Mucosa of gallbladder (tissue), 1 donor: ENCODE results near the gene HMSD. TPM values are rescaled to one million over a fixed set of nuclear protein-coding genes. Genes with fewer than 3 reads are reported as not detected.
"Not testable (repeated sequence)": the region's sequence is repeated elsewhere in the genome, so short reads cannot be mapped to it uniquely, and the experiment has no call there.

ENCODE experiments used
- DNase-seq: peaks from one replicate; pipeline ENCODE4 v3.0.0-alpha.2; 2020; ENCODE audit warnings: low spot score
- total RNA-seq: library from RNA; stranded (reverse); gene quantifications from one replicate; pipeline ENCODE4 v1.2.1, GENCODE V29; 2021
- donor health status: DM: no; HTN: no; CAD: no.

Gene HMSD, protein sequence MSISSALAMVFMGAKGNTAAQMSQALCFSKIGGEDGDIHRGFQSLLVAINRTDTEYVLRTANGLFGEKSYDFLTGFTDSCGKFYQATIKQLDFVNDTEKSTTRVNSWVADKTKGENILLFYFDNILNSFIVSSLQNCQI
- not detected for total RNA-seq

DNA sequence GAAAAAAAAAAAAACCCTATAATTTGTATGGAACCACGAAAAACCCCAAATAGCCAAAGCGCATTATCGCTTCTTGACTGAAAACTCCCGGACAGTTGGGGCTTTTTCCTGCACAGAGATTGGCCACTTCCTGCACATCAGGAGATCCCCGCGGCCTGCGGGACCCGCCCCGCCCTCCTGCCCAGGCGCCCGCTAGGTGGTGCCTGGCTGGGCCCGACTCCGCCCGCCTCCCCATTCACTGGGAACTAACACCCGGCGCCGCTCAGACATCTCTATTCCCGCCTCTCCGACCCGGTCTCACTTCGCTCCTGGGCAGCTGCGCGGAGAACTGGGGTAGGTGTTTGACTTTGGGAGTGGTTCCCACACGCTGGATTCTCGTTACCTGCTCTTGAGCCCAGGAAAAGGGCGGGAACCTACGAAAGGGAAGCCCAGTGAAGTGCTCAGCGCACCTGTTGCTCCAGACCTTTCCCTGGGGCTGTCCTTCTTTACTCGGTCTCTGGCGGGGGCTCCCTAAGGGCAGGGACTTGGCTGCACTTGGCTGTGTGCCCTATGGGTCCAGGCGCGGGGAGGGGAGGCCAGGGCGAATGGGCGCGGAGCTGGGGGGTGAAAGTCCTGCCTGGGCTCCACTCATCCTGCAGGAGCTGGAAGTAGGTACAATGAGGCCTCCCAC is at the start of gene HMSD:
Gene HMSD, plus strand, starts transcription at position 234 of the 670 bp plus-strand sequence. CDS start 4,155 bp downstream, outside the sequence.
- peak; percentile 31 for DNase-seq

DNA sequence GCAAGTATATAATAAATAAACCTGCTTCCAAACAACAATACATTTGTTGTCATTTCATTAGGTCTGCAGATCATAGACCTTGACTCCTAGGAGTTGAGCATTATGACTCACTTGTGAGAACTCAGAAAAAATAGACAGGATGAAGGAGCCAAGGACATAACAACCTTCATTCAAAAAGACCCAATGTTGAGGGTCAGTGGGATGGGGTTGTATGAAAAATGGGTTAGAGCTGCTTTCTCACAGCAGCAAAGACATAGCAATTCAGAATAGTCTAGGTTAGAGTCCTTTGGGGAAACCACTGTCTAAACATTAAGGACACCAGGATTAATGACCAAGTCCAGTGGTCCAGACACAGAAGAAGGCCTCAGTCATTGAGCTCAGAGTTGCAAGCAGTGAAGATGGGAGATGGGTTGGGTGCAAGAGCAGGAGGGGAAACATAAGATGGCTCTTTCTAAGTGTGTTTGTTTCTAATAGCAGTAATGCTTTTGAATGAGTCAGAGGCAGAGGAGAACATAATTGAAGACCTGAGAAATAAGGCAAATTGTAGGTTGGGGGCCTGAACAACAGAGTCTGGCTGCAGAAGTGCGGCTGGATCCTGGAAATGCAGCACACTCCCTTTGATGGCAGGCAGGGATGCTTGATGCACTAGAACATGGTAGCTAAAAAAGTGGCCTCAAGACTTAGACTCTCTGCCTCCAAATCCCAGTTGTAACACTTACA is 45.1 kb upstream of the HMSD start:
- DNase-seq, result no peak

DNA sequence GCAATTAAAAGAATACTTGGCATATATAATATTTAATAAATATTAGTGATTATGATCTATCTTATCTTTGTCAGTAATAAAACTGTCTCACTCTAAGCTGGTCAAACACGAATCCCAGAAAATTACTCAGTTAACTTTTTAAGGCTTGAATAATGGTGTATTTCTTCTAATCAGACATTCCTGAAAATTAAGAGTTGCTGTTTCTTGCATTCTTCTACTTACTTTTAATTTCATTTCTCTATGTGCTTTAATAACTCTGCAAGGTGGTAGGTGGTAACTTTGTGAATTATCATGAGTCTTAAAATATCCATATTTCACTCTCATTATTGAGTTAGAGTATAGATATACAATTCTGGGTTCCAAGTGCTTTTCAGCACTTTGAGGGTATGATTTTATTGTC is 44.4 kb upstream of the HMSD start:
- no peak for DNase-seq

DNA sequence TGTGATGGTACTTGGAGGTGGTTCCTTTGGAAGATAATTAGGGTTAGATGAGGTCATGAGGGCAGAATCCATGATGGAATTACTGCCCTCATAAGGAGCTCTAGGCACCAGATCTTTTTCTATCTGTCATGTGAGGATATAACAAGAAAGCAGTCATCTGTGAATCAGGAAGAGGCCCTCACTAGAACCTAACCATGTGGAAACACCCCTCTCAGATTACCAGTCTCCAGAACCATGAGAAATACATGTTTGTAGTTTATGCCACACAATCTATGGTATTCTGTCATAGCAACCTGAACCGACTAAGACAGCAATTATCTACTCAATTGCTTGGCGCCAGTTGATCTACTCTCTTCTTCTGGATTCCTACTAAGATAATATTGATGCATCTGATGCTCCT is 43.7 kb upstream of the HMSD start:
- DNase-seq, result no peak

DNA sequence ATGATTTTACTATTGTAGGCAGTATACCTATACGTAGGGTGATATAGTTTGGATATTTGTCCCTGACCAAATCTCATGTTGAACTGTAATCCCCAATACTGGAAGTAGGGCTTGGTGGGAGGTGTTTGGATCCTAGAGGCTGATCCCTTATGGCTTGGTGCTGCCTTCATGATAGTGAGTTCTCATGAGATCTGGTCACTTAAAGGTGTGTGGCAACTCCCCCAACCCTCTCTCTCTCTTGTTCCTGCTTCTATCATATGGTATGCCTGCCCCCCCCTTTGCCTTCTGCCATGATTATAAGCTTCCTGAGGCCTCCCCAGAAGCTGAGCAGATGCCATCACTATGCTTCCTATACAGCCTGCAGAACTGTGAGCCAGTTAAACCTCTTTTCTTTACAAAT is 43.0 kb upstream of the HMSD start:
- DNase-seq, result no peak

DNA sequence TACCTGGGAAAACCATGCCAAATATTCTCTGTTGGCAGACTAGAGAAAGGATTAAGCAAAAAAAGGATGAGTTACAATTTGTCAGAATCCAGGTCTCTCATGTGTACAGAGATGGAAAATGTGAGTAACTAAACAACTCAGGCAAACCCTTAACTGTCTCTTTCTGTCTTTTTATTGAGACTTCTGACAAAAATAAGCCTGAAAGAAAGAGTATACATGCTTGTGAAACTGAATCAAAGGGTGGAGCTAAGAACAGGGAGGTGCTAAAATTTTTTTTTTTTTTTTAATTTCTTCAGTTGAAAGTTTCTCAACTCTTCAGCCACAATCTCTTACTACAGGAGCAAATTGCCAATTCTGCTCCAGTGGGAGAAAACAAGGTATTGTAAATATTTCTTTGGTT is 41.4 kb upstream of the HMSD start, which contains the start of gene SERPINB10:
Gene SERPINB10, plus strand, starts transcription at position 295 of the 400 bp plus-strand sequence. CDS start 7,553 bp downstream, outside the sequence.
- DNase-seq, result no peak

DNA sequence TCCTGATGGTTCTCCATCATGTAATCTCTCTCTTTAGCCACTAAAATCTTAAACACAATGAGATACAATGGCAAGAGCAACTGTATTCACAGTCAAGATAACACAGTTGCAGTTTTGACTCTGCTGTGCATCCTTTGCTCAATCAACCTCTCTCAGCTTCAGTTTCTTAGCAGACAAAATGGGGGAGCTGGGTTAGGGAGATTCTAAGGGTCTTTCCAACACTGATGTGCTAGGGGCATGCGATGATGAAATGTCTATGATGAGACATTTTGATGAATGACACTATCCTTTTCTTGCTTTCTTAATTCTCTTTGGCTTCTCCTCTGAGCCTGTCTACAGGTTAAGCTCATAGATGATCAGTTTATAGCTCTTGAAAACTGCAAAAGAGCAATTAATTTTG is 40.2 kb upstream of the HMSD start:
- DNase-seq, result no peak

DNA sequence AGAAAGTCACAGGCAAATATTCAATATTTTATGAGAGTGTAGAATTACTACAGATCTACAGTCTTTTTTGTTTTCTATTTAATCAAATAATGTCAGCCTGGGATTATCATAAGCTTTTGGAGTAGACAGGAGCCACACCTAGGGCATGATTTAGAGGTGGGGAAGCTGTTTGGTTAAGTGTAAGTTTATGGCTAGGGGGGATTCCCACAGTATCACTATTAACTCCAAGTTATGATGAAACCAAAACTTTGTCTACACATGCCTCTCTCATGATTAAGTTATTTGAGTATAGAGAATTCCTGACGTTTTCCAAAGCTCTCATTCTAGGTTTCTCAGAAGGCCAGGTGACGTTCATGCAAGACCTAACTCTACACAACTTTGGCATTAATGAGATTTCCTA is 39.2 kb upstream of the HMSD start:
- DNase-seq, result no peak

DNA sequence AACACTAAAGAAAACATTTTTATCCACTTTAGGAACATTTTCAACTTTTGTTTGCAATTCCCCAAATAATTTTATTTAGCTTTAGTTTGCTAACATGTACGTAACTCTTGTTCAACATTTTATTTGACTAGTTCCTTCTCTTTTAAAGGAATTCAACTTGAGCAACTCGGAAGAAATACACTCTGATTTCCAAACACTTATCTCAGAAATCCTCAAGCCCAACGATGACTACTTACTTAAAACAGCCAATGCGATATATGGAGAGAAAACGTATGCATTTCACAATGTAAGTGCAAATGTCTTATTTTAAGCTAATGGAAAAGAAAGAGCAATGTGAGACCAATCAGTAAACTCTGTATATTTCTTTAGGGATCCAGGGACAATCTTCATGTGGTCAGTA is 31.3 kb upstream of the HMSD start:
- no peak for DNase-seq

DNA sequence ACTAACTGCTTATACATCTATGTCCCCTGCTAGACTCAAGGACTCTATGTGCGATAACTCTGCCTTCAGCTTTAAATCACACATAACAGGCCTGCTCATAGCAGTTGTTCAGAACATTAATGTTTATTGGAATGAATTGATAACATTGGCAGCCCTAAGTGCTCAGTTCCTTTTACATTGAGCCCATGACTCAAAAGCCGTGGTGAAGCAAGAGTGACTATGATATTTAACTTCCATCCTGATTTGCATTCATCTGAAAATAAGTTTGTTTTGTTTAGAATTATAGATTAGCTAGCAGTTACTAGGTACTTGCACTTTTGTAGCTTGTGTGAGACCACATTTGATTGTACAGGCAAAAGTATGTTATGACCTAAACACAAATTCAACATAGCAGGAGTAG is 27.1 kb upstream of the HMSD start:
- DNase-seq, result no peak

DNA sequence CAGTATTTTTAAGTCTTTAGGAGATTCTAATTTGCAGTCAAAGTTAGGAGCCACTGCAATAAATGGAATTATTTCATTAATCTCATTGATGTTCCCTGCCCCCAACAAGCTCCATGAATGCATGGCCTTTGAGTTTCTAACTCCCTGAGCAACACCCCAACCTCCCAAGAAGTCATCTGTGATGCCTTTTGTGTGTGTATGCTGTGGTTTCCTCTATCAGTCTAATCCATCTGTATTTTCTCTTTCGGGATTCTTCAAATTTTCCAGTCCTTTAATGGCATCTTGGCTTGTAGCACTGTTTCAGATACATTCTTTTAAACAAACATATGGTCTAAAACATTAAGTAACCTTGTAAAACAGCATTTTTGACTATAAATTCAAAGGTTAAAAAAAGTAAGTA is 24.6 kb upstream of the HMSD start:
- DNase-seq, result no peak

DNA sequence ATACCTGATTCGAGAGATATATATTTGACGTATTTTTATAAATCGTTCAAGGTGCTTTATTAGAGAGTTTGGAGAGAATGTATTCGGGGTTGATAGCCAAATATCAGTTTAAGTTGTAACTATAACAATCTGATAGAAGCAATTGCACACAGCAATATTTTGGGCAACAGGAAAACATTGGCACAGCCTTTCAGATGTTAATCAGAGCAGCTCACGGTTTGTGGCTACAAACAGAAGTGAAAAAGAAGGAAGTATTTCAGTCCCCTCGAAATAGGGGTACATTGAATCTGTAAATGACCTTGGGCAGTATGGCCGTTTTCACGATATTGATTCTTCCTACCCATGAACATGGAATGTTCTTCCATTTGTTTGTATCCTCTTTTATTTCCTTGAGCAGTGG is 20.8 kb upstream of the HMSD start:
- no peak for DNase-seq

DNA sequence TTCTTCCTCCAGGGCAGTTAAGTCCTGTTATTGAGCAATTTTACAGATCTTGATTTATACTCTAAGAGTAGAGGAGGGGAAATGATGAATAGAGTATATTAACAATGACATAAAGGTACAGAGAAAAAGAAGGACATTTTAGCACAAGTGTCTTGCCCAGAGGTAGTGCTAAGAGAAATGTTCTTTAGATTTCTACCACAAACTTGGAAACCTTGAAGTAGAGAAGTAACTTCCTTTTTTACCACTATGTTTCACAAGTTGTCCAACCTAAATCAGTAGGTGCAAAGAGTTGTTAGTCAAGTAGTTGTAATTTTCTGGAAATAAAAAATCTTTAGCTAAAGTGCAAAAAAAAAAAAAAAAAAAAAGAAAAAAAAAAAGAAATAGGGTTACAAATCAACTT is 19.7 kb upstream of the HMSD start:
- not testable (repeated sequence) for DNase-seq

DNA sequence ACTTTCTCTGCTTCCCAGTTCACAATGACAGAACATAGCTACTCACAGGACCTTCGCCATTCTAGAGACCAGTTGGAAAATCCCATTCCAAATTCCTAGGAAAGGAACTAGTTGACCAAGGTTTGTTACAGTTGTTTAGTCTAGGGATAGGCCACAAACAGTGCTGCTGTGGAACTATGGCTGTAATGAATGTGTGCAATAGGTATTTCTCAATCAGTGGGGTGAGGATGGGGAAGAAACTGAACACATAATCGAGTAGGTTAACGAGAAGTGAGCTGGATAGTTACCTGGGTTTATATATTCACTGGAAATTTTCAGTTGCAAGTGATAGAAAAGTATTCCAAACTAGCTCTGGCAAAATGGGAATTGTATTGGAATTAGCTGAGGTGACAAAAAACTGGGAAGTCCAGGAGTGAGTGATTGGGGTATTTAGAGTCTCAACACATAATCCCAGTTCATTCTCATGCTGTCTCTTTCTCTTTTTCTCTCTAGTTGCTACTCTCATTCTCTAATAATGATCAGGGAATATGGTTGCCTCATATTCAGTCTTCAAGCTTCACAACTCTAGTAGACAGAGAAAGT is 18.2 kb upstream of the HMSD start:
- DNase-seq, result no peak

DNA sequence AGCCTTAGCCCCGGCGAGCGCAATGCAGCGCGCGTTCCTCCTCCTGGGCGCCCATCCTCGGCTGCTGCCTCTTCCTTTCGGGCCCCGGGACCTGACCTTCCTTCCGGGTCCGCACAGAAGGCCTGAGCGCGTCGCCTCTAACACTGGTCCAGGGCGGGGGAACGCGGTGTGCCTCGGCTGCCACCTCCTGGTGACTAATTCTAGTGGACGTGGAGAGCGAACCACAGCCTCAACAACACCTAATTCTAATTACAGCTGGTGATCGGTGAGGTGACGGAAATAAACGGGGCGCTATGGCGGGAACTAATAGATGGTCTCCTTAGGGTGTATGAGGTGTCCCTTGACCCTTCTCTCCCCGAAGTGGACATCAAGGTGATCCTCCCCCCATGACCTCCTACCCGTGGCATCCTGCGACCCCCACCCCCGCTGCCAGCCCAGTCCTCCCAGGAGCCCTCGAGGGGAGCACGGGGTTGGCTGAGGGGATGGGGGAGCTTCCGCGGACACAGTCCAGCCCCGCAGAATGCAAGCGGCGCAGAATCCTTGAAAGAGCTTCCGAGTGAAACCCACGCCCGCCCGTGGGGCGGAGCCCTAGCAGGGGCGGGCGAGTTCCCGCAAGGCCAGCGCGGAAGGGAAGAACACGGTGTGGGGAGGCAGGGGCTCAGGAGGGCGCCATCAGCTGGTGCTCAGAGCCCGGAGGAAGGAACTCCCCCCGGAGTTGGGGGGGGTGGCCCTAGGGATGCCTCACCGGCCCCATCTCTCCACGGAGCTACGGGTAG is 12.8 kb upstream of the HMSD start:
- peak; percentile 80 for DNase-seq

DNA sequence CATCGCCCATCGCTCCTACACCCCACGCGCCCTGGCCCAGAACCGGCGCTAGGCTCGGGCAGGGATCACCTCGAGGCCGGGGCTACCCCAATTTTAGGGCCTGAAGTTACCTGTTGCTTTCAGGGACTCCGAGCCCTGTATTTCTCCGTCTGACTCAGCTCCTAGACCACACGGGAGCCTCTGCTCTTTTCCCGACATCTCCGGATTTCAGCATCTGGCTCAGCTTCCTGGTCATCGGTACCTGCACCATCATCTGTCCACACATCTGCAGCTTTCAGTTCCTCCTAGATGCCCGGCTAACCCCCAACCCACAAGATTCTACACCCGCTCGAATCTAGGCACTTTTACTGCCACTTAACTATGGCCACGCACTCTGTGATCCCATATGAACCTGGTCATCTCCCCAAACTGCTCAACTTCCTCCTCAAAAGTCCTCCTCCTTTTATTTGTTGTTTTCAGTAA is 12.1 kb upstream of the HMSD start:
- DNase-seq, result no peak

DNA sequence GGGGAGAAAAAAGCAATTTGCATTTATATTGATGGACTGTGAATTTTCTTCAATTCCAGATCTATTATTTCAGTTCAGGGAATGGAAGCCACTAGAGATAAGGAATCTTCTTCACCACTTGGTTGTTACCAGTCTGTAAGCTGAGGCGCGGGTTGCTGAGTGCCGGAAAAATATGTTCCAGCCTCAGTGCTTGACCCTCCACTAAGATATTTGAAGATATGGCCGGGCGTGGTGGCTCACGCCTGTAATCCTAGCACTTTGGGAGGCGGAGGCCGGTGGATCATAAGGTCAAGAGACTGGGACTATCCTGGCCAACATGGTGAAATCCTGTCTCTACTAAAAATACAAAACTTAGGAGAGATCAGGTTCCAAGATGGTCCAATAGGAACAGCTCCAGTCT is 9.1 kb upstream of the HMSD start:
- DNase-seq, result no peak

DNA sequence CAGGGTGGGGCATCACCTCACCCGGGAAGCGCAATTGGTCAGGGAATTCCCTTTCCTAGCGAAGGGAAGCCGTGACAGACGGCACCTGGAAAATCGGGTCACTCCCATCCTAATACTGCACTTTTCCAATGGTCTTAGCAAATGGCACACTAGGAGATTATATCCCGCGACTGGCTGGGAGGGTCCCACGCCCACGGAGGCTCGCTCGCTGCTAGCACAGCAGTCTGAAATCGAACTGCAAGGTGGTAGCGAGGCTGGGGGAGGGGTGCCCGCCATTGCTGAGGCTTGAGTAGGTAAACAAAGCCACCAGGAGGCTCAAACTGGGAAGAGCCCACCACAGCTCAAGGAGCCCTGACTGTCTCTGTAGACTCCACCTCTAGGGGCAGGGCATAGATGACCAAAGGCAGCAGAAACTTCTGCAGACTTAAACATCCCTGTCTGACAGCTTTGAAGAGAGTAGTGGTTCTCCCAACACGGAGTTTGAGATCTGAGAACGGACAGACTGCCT is 8.5 kb upstream of the HMSD start:
- not testable (repeated sequence) for DNase-seq

DNA sequence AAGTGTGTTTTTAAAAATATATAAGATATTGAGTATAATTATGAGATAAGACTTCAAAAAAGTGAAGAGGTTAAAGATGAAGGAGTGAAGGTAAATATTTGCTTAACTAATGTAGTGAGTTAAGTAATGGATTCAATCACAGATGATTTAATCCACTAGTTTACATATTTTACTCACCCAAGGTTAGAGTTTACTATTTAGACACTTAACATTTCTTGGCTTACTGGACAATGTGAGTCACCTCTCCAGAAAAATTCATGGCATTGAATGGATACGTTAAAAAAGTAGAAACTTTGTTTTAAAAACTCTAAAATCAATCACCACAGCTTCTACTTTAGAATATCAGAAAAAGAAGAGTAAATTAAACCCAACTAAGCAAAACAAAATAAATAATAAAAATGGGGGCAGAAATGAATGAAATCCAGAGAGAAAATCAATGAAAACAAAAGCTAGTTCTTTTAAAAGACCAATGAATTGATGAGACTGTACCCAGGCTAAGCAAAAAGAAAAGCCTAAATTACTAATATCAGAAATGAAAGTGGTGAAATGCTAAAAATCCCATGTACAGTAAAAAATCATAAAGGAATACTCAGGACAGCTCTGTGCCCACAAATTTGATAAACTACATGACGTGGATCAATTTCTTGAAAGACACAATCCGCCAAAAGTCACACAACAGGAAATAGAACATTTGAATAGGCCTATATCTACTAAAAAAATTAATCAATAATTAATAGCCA is 1.9 kb upstream of the HMSD start:
- no peak for DNase-seq

DNA sequence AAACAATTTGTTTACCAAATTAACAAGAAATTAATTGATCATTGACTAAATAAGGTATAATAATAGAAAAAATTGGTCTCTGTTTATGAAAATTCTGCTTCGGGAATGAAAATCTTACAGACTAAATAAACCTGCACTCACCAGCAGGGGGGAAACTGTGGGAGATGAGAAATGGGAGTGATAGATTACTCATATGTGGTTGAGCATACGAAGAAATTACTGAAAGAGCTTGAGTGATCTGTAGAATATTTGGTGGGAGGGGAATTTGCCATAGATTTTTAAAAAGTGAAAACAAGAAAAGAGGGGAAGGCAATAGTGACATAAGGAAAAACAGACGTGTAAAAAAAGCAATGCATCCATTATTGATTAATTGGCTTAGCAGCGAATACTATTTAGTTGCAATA is 2.2 kb downstream of the HMSD start:
- DNase-seq, result no peak

DNA sequence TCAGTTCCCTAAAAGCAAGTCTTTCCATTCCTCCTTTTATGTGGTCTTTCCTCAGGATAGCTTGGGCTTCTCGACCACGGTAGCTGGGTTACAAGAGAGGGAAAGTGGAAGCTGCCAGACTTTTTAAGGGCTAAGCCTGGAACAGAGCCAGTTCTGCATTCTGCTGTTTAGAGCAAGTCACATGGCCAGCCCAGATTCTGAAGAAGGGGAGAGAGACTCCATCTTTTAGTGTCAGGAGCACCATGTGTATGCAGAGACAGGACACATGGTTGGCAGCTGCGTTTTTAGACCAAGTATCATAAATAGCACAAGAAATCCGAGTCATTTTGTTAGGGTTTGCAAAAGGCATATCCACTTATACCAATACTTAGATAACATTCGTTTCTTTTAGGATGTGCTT is 4.7 kb downstream of the HMSD start:
- DNase-seq, result no peak
